GM18507 (cell line): ENCODE results near the gene USP35.
"Not testable (repeated sequence)": the region's sequence is repeated elsewhere in the genome, so short reads cannot be mapped to it uniquely, and the experiment has no call there.

ENCODE experiments used
- DNase-seq: peaks from one replicate; pipeline ENCODE4 v3.0.0; 2011; ENCODE audit warnings: low read depth; ENCODE audit not compliant: insufficient read length; ENCODE audit errors: extremely low spot score
- FAIRE-seq: peaks from 2 replicates; lab custom pipeline; 2011; peaks lifted over from hg19 to GRCh38; lab: Jason Lieb, UNC

The USP35 gene

GRCh38 chr11:78226684-78227680 lies 38.3 kb downstream of the USP35 start:
- FAIRE-seq: no peak

GRCh38 chr11:78227921-78228320 lies 39.2 kb downstream of the USP35 start:
- no peak for FAIRE-seq

More at GRCh38 chr11:78226684-78227680, 38.3 kb downstream of the USP35 start:
- no peak for DNase-seq

GRCh38 chr11:78228467-78228866 lies 39.7 kb downstream of the USP35 start:
- DNase-seq (peak; percentile 30), FAIRE-seq (peak; percentile 75)

More at GRCh38 chr11:78227921-78228320, 39.2 kb downstream of the USP35 start:
- DNase-seq: no peak

GRCh38 chr11:78229106-78229505 lies 40.4 kb downstream of the USP35 start:
- DNase-seq (no peak), FAIRE-seq (no peak)

GRCh38 chr11:78230161-78230877 lies 41.6 kb downstream of the USP35 start:
- no peak for DNase-seq
- FAIRE-seq: no peak

GRCh38 chr11:78231962-78232501 lies 43.3 kb downstream of the USP35 start:
- FAIRE-seq: no peak

GRCh38 chr11:78233046-78233445 lies 44.3 kb downstream of the USP35 start:
- FAIRE-seq, DNase-seq: not testable (repeated sequence)

More at GRCh38 chr11:78231962-78232501, 43.3 kb downstream of the USP35 start:
- DNase-seq: no peak

GRCh38 chr11:78234006-78234405 lies 45.3 kb downstream of the USP35 start:
- FAIRE-seq (no peak), DNase-seq (no peak)

- DNase-seq (no peak), FAIRE-seq (no peak)
These were observed 48.8 kb downstream of the USP35 start for GRCh38 chr11:78237293-78238046.

GRCh38 chr11:78239781-78240180 lies 51.1 kb downstream of the USP35 start:
- FAIRE-seq (no peak), DNase-seq (no peak)

GRCh38 chr11:78241475-78241874 lies 52.8 kb downstream of the USP35 start:
- FAIRE-seq (no peak), DNase-seq (no peak)

GRCh38 chr11:78244080-78244479 lies 55.4 kb downstream of the USP35 start:
- no peak for FAIRE-seq
- DNase-seq: no peak

- DNase-seq: no peak
- no peak for FAIRE-seq
These were observed 56.0 kb downstream of the USP35 start for GRCh38 chr11:78244546-78245255.

GRCh38 chr11:78248191-78248590 lies 59.5 kb downstream of the USP35 start:
- DNase-seq (no peak), FAIRE-seq (no peak)

GRCh38 chr11:78248903-78249302 lies 60.2 kb downstream of the USP35 start:
- FAIRE-seq (no peak), DNase-seq (no peak)

GRCh38 chr11:78250099-78250498 lies 61.4 kb downstream of the USP35 start:
- FAIRE-seq (no peak), DNase-seq (no peak)

- FAIRE-seq (no peak), DNase-seq (no peak)
These were observed 62.5 kb downstream of the USP35 start for GRCh38 chr11:78251083-78251775.

GRCh38 chr11:78253797-78254196 lies 65.1 kb downstream of the USP35 start:
- DNase-seq: no peak
- FAIRE-seq: no peak
